PC-3 (cell line): ENCODE data around the gene AMPD3.

Experiments used
- EZH2 ChIP-seq: fragments of 300-600 bp; sonication (generic); IDR thresholded peaks from one replicate; pipeline ENCODE4 v1.6.1; 2017; ENCODE audit warnings: antibody characterized with exemption, mild to moderate bottlenecking, low read length; ENCODE audit not compliant: unreplicated experiment
- EZH2phosphoT487 ChIP-seq: fragments of 300-600 bp; sonication (generic); IDR thresholded peaks from 2 replicates; pipeline ENCODE4 v1.6.1; 2018; ENCODE audit warnings: mild to moderate bottlenecking, antibody characterized with exemption, low read length, borderline replicate concordance
- TF ChIP-seq, protein P1 (sequence below): fragments of 300-600 bp; sonication (generic); conservative IDR thresholded peaks from 2 replicates; pipeline ENCODE4 v1.5.1; 2017; ENCODE audit warnings: antibody characterized with exemption, low read depth, mild to moderate bottlenecking, low read length

DNA sequence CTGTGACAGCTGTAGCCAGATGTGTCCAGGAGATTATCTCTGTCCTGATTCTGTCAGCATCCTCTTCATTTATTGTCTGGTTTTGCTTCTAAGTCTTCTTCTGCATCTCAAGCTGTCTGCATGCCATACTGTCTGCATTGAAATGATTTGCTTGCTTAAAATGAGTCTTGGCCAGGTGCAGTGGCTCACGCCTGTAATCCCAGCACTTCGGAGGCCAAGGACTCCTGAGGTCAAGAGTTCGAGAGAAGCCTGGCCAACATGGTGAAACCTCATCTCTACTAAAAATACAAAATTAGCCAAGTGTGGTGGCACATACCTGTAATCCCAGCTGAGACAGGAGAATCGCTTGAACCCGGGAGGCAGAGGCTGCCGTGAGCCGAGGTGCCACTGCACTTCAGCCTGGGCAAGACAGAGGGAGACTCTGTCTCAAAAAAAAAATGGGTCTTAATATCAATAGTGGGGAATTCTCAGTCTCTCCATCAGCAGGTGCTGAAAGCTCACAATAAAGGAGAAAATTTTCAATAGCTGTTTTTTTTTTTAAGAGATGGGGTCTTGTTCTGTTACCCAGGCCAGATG, 39.2 kb upstream of the AMPD3 start:
- TF ChIP-seq, protein P1, sequence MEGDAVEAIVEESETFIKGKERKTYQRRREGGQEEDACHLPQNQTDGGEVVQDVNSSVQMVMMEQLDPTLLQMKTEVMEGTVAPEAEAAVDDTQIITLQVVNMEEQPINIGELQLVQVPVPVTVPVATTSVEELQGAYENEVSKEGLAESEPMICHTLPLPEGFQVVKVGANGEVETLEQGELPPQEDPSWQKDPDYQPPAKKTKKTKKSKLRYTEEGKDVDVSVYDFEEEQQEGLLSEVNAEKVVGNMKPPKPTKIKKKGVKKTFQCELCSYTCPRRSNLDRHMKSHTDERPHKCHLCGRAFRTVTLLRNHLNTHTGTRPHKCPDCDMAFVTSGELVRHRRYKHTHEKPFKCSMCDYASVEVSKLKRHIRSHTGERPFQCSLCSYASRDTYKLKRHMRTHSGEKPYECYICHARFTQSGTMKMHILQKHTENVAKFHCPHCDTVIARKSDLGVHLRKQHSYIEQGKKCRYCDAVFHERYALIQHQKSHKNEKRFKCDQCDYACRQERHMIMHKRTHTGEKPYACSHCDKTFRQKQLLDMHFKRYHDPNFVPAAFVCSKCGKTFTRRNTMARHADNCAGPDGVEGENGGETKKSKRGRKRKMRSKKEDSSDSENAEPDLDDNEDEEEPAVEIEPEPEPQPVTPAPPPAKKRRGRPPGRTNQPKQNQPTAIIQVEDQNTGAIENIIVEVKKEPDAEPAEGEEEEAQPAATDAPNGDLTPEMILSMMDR = no peak
- TF ChIP-seq EZH2phosphoT487 = no peak
- no peak for TF ChIP-seq EZH2
